HG02763 (cell line): ENCODE measurements around the gene CD82.
"Not testable (repeated sequence)": the region's sequence is repeated elsewhere in the genome, so short reads cannot be mapped to it uniquely, and the experiment has no call there.

Experiments used
- ATAC-seq: cut with Tn5 transposase; IDR thresholded peaks from one replicate; pipeline ENCODE4 v1.9.1; 2021; ENCODE audit warnings: mild to moderate bottlenecking, moderate library complexity; ENCODE audit not compliant: unreplicated experiment

The CD82 gene

DNA sequence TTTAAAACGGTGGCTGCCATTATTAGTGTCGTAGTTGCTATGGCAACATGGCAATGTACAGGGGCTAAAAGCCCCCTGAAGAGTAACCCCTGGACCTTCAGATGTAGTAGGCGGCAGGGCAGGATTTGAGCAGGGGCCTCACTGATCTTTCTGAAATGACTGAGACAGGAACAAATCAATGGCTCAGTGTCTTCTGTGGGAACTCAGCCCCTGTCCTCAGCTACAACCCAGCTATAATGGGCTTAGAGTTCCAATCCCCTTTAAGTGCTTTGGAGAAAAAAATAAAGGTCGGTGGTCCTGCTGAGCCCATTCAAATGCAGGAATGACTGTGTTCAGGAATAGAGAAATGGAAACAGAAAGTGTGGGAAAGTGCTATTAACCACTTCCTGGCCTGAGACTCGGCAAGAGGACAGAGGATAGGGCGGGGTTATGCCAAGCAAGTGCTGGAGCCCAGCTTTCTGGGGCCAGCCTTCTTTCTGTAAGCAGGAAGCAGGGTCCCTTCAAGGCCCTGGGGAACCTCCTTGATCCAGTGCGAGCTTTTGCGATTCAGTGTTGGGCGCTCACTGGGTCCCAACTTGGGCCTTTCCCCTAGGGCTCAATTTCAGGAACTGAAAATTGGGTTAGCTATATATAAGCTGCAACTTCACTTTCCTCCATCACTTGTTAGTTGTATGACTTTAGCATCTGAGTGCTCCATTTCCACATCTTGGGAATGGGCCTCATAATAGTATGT is 6.1 kb upstream of the CD82 start:
- peak; percentile 76 for ATAC-seq

DNA sequence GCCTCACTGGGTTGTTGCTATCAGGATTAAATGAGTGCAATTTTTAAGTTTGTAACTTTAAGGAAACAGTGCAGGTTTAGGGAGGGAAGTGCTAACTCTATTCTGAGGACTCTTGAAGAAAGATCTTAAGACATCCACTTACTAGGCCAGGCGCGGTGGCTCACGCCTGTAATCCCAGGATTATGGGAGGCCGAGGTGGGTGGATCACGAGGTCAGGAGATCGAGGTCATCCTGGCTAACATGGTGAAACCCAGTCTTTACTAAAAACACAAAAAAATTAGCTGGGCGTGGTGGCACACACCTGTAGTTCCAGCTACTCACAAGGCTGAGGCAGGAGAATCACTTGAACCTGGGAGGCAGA is 5.5 kb upstream of the CD82 start:
- ATAC-seq = not testable (repeated sequence)

DNA sequence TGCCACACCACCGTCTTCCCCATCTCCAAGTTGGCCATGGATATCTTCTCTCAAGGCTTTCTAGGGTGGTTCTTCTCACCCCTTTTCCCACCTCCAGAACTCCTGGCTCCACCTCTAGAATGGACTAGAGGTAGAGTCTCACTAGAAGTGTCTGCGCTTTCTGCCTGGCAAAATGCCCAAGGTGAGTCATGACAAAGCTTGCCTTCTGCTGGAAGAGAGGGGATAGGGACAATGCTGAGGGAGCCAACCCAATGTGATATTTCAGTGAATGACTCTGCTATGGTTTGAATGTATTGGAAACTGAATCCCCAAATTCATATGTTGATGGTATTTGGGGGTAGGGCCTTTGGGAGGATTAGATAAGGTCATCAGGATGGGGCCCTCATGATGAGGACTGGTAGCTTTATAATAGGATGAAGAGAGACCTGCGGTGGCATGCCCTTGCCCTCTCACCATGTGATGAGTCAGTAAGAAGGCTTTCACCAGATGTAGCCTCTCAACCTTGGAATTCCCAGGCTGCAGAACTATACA is 4.1 kb upstream of the CD82 start:
- ATAC-seq = no peak

DNA sequence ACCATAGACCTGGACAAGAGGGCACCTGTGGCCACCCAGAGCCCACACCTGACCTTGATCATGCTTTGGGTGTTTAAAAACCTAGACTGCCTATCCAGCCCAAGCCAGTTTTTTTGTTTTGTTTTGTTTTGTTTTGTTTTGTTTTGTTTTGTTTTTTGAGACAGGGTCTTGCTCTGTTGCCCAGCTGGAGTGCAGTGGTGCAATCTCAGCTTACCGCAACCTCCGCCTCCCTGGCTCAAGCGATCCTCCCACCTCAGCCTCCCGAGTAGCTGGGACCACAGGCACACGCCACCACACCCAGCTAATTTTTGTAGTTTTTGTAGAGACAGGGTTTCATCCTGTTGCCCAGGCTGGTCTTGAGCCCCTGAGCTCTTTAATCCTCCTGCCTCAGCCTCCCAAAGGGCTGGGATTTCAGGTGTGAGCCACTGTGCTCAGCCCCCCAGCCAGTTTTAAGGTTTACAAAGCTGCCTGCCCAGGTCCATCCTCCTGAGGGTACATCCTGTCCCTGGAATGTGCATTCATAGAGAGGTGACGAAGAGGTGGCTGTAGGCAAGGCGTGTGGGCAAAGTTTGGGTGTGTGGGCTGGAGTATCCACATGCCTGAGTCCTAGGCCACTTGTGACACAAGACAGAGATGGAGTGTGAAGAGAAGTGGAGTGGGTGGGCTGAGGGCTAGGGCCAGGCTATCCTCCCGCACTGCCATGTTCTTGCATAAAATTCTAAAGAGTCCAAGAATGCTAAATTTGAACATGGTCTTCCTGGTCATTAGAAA is 3.3 kb upstream of the CD82 start:
- no peak for ATAC-seq

DNA sequence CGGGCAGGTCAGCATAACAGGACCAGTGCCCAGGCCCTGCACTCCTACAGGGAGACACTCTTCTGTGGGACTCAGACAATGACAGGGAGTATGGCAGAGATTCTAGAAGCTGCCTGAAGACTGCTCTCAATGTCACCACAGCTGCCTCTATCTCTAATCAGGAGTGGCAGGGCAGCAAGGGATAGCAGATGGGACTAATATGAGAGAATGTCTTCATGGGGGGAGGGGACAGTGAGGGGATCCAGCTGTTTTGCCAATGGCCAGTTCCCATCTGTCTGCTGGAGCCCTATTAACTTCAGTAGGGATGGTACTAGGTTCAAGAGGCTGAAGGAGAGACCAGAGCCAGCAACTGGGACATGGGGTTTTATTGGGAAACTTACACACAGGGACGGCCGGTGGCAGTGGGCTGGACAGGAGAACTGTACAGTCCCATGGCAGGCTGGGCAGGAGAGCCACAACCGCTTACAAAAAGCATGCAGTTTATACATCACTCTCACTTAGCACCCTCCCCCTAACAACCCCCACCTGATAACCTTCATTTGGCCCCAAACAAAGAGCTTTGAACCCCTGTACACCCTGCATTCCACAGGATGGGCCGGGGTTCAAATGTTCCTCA is 2.5 kb upstream of the CD82 start:
- ATAC-seq = no peak

DNA sequence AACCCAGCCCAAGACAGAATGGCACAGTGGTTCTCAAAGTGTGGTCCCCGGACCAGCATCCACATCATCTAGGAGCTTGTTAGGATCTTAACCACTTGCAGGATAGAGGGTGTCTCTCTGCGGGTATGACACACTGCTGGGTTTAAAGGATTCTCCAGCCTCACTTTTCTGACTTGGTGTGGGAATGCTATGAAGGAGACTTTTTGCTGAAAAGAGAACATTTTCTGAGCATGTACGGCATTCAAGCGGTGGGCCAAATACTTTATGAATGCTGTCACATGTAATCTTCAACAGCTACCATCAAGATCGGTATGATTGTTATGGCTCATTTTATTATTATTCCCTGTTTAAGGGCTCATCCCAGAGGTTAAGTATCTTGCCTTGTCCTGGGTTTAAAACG is 1.8 kb upstream of the CD82 start:
- no peak for ATAC-seq

DNA sequence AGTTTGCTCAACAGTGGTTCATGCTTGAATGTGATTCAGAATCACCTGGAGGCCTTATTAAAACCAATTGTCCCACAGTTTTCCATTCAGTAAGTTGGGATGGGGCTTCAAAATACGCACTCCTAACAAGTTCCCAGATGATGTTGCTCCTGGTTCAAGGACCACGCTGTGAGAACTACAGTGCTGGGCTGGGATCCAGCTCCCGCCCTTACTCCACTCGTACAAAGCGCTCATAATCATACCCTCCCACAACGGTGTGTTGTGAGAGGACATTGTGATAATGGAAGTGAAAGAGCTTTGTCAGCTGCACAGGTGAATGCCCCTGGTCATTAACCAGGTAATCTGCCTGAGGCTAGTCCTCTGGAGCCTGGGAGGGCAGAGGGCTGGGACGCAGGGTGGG is 1.3 kb upstream of the CD82 start:
- no peak for ATAC-seq

DNA sequence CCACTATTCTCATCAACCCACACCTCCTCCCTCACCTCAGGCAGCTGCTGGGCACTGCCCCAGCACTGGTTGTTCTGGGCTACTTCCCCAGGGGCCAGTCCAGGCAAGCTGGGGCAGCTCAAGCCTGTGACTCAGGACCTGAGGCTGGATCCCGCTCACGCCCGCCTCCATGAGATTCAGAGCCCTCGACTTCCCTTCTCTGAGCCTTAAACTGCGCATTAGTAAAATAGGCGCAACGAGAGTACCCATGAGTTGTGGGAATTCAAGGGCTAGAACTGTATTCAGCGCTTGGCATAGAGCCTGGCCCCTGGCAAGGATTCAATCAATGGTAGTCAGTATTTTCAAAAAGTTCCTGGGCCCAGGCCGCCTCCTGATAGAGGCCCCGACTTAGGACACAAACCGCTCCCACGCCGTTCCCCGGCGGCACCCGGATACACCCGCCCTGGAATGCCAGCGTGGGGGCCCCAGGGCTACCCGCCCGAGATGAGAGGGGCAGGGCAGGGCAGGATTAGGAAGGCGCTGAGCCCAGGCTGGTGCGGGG is 723 bp upstream of the CD82 start:
- ATAC-seq = no peak

DNA sequence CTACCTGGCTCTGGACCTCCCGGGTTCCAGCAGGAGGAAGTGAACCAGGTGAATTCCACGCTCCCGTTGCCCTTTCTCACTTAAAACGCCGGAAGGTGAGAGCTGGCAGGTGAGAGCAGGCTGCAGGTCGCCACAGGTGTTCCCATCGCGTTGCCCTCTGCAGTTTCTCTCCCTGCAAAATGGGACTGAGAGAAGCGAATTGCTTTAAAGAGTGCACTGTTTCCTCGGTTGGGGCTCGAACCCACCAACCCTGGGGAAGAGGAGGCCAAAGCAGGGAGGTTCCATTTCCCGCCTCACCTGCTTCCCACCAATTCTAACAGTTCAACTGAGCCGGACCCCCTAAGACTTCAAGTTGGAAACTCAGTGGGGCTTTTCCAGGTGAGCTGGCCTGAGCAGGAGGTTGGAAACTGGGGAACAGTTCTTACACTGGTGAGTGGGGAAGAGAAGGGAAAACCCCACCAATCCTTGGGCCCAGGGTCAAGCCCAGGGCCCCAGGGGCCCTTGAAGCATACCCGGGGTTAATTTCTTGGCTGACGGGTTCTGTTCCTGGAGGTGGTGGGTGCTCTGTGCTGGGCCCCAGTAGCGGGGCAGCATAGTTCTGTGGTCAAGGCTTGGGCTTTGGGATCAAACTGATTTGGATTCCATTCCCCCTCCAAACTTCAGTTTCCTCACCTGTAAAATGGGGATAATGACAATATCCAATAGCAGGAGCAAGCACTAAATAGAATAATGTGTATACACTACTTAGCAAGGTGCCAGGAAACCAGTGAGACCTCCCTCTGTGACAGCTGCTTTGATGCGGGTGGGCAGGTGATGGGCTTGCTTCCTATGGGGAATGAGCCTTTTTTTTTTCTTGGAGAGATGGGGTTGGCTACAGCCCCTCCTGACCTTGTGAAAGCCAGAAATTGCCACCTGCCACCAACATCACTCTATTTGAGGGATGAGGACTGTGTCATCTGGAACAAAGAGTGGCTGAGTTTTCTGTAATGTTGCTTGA is 788 bp downstream of the CD82 start:
- no peak for ATAC-seq

DNA sequence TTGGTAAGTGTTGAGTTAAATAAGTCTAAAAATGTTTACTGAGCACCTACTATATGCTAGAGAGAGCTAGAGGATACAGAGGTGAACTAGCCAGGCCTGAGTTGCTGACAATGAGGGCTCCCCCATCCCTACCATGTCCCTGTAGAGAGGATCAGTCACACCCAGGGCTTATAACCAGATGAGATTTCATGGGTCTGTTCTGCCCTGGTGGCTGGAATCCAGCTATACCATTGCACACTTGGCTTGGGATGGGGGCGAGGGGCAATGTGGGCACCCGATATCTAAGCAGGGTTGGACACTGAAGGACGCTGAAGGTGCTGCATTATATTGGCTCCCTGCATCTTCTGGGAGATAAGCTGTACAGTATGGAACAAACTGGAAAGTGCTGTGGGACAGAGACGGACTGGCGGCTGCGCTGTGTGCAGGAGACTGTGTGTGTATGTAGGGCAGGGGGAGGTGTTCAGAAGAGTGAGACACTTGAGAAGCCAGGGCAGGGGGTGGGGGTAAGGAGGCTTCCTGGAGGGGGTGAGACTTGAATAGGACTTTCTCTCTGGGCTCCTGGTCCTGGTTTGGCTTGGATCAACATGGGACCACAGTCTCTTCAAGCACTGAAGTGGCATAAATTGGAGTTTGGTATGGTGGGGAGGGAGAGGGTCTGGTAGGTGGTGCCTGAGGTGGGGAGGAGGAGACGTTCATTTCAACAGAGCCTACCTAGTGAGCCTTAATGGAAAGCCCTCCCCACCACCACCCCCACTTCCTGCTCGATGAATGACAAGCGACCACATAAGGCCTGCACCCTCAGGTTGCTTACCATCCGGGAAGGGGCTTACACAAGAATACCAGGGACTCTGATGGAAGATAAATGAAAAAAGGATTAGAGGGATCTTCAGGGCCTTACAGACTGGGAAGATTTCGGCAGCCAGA is 1.8 kb downstream of the CD82 start:
- no peak for ATAC-seq

DNA sequence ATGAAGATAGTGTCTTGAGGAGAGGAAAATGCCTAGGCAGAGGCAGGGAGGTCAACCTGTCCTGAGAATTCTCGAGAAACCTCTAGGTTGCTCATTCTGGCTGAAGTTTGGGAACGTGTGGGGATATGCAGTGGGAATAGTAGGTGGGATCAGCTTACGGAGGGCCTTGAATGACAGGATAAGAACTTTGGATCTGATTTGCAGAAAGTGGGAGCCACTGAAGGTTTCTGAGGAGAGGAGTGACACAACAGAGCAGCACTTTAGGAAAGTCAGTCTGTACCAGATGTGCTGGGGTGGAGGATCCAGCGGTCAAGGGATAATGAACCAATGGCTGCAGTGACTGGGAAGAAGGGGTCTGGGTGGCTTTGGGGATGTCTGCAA is 2.4 kb downstream of the CD82 start:
- ATAC-seq = no peak

DNA sequence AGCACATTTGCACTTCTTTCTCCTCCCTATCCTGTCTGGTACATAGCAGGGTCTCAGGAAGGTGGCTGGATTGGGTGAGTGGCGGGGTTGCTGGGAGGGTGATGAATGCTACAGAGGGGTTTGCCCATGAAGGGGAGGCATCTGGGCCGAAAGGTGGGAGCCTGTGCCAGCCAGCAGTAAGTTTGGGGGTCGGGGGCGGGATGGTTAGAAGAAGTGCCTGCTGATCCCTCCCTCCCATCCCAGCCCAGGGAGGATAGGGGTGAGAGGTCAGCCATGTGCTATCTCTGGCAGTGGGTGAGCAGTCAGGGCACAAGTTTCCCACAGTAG is 2.8 kb downstream of the CD82 start:
- no peak for ATAC-seq

DNA sequence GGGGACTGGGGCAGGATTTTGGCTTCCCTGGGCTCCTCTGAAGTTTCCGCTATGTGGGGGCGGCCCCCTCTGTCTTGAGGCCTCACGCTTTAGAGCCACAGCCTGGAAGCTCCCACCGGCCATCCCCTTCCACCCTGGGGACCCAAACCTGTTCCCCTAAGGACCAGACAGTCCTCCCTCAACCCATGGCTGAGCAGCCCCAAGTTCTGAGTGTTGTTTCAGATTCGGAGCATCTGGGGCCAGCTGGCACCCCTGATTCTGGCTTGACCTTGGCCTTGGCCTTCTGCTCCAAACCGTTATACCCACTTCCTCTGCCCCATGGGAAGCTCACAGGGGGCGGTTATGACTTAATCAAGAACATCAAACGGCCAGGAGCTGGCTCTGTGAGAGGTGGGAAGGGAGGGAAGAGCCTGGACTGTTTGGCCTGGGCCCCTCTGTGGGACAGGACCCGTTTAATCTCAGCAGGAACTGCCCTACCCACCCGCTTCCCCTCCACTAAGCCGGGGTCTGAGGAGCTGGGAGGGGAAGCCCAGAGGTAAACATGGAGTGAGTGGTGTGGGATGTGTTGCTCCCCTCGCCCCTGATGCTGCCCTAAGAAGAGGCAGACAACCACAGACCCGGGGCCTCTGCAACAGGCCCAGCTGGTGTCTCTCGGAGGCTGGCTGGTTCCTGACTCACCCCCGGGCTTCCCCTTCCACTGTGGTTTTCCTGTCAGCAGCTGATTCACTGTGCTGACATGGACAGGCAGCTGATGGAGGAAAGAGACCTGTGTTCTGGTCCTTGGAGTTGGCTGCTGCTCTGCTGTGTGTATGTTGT is 3.4 kb downstream of the CD82 start:
- ATAC-seq = peak; percentile 43

DNA sequence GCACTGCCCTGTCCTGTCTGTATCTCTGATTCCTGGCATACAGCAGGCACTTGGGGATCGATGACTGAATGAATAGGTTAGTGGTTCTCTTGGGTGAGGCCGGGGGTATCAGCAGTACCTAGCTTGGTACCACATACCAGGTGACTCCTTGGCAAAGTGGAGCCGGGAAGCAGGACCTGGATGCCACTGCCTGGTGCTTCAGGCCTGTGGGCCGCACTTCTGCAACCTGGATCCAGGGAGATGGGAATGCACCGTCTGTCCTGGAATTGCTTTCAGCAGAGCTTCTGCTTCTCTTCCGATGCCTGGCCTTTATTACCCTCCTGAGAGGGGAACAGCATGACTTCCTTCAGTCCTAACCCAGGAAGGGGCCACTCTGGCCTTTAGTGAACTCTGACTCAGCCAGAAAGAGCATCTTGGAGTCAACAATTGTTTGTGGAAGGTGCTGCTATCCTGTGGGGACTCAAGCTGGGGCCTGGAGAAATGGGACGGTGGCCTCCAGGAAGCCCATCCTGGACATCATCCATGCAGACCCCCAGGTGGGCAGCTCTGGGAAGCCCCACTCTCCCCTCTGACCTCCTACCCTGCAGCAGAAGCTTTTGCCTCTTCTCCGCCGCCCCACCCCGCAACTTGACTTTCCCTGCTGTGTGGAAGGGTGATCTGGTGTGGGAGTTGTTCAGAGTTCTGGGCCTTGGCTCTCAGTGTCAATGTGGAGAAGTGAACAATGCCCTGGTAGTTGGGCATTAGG is 5.1 kb downstream of the CD82 start:
- no peak for ATAC-seq

DNA sequence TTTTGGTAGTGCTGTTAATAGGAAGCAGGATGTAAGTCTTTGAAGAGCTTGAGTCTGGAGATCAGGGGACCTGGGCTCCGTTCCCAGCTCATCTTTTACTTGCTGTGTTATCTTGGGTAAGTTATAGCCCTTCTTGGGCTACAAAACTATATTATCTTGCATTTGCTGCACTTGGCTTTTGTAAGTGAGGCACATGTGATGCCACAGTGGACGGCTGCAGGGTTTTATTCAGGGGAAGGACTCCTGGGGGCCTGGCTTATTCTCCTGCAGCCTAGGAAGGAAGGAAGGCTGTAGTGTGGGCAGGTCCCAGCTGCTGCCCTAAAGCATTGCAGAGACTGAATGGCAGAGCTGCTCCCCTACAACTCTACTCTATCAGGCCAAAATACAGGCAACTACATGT is 6.4 kb downstream of the CD82 start:
- ATAC-seq = no peak

DNA sequence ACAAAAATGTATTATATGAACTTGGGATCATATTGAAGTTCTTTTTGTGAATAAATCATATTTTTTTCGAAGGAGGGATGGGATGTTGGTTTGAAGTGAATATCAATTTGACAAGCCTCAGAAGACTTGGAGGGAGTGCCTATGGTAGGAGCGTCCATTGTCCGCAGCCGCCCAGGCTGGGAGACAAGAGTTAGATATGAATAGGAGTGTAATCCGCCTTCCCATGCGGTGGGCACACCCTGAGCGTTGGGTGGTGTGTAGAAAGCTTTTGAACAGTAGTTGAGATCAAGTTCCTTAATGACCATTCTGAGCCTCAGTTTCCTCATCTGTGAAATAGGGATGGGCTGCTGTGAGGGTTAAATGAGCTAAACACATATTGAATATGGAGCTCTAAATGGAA is 7.0 kb downstream of the CD82 start:
- no peak for ATAC-seq

DNA sequence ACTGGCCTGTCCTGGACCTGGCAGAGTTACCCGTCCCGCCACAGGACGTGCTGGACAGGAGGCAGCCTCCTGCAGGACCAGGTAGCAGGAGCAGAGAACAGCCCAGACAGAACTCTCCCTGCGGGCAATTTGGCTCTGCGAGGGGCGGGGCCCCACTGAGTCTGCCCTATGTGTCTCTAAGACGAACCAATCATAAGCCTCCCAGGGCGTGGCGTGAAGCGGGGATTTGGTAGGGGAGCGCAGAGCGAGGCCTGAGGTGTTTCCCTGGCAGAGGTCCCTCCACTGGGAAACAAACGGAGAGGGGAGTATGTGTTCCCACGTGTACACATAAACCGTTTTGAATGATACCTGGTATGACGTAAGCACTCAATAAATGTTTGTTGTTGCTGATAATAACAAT is 7.4 kb downstream of the CD82 start:
- ATAC-seq = no peak

DNA sequence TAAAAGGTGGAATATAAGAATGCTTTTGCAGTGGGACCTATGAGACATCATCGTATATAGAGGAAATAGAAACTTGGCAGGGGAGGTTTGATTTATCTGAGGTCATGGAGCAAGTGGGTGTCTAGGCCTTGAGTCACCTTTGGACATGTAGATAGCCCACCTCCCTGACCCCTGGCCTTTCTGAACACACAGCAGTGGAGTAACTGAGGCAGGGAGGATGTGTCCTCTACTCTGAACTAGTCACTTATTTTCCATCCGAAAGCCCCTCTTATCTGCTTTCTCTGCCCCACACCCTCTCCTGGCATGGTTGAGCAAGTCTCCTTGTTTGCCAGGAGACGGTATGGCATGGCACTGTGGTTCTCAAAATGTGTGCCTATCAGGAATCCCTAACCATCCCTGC is 7.9 kb downstream of the CD82 start:
- no peak for ATAC-seq
